BLaER1 (cell line): Measurements from ENCODE around the gene PHLPP2.
"Not testable (repeated sequence)": the region's sequence is repeated elsewhere in the genome, so short reads cannot be mapped to it uniquely, and the experiment has no call there.

Experiments
- H3K27ac ChIP-seq: shearing (Covaris generic); formaldehyde crosslinking; 2 replicates; pipeline ENCODE4 v1.8.1; 2022
- H3K27me3 ChIP-seq: shearing (Covaris generic); formaldehyde crosslinking; 2 replicates; pipeline ENCODE4 v1.8.1; 2022
- H3K36me3 ChIP-seq: shearing (Covaris generic); formaldehyde crosslinking; 2 replicates; pipeline ENCODE4 v1.8.1; 2022
- H3K4me1 ChIP-seq: shearing (Covaris generic); formaldehyde crosslinking; 2 replicates; pipeline ENCODE4 v1.8.1; 2022
- H3K4me2 ChIP-seq: shearing (Covaris generic); formaldehyde crosslinking; 2 replicates; pipeline ENCODE4 v1.8.1; 2022
- H3K4me3 ChIP-seq: shearing (Covaris generic); formaldehyde crosslinking; 2 replicates; pipeline ENCODE4 v1.8.1; 2022
- H3K9ac ChIP-seq: shearing (Covaris generic); formaldehyde crosslinking; 2 replicates; pipeline ENCODE4 v1.8.1; 2022
- H3K9me3 ChIP-seq: shearing (Covaris generic); formaldehyde crosslinking; 2 replicates; pipeline ENCODE4 v1.8.1; 2022
- H4K20me1 ChIP-seq: shearing (Covaris generic); formaldehyde crosslinking; 2 replicates; pipeline ENCODE4 v1.8.1; 2022
- Cebpa-rat ChIP-seq: shearing (Covaris generic); IDR thresholded peaks from 2 replicates; pipeline ENCODE4 v1.8.1; 2022

The PHLPP2 gene

GRCh38 chr16:71610447-71610846, 114.1 kb downstream of the PHLPP2 start:
- no peak overlapping the region for H3K4me3 ChIP-seq
- TF ChIP-seq Cebpa-rat = no peak

GRCh38 chr16:71609066-71609465, 115.4 kb downstream of the PHLPP2 start:
- Histone ChIP-seq H3K9me3 (no peaks in the 10 kb centered on the region), H3K9ac (no peak overlapping the region), H3K36me3 (no peaks in the 10 kb centered on the region), H4K20me1 (no peaks in the 10 kb centered on the region), H3K27ac (no peak overlapping the region), H3K4me1 (no peaks in the 10 kb centered on the region), H3K4me3 (no peak overlapping the region), H3K4me2 (no peak overlapping the region), H3K27me3 (no peaks in the 10 kb centered on the region)
- no peak for TF ChIP-seq Cebpa-rat

More at GRCh38 chr16:71610447-71610846, 114.1 kb downstream of the PHLPP2 start:
- Histone ChIP-seq H3K27ac (no peak overlapping the region), H3K4me1 (no peaks in the 10 kb centered on the region), H3K4me2 (peak overlapping the region; percentile 37), H3K9me3 (no peaks in the 10 kb centered on the region), H3K9ac (no peak overlapping the region), H3K36me3 (no peaks in the 10 kb centered on the region), H3K27me3 (no peaks in the 10 kb centered on the region), H4K20me1 (no peaks in the 10 kb centered on the region)

DNA sequence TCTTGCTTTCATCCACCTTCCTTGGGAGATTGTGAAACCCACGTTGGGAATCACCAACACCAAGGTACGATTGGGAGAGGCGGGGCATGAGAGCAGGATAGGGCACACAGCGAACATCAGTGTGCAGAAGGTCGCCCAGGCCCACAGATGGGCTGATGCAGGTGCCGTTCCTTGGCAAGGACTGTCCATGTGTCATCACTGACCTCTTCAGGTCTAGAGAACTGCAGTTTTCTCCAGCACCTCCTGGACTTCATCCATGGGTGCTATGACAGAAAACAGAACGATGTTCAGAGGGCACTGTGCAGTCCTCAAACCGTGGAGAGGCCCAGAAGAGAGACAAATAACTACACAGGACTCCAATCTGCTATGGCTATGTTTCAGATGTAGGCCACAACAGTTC, 123.7 kb downstream of the PHLPP2 start:
- H3K4me3 ChIP-seq = no peak overlapping the region
- H3K36me3 ChIP-seq = no peaks in the 10 kb centered on the region
- no peaks in the 10 kb centered on the region for H3K4me1 ChIP-seq
- TF ChIP-seq Cebpa-rat = no peak
- H3K4me2 ChIP-seq = no peak overlapping the region
- H3K27ac ChIP-seq = no peak overlapping the region
- no peaks in the 10 kb centered on the region for H4K20me1 ChIP-seq
- H3K9me3 ChIP-seq = no peaks in the 10 kb centered on the region
- H3K27me3 ChIP-seq = no peaks in the 10 kb centered on the region
- H3K9ac ChIP-seq = no peak overlapping the region

DNA sequence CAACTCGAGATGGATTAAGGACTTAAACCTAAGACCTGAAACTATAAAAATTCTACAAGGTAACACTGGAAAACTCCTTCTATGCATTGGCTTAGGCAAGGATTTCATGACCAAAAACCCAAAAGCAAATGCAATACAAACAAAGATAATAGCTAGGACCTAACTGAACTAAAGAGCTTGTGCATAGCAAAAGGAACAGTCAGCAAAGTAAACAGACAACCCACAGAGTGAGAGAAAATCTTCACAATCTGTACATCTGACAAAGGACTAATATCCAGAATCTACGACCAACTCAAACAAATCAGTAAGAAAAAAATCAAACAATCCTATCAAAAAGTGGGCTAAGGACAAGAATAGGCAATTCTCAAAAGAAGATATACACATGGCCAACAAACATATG, 126.1 kb downstream of the PHLPP2 start:
- not testable (repeated sequence) for H3K4me2 ChIP-seq, H3K4me3 ChIP-seq, H3K27ac ChIP-seq, H3K4me1 ChIP-seq, H3K9ac ChIP-seq, H4K20me1 ChIP-seq, H3K27me3 ChIP-seq, H3K9me3 ChIP-seq, H3K36me3 ChIP-seq

DNA sequence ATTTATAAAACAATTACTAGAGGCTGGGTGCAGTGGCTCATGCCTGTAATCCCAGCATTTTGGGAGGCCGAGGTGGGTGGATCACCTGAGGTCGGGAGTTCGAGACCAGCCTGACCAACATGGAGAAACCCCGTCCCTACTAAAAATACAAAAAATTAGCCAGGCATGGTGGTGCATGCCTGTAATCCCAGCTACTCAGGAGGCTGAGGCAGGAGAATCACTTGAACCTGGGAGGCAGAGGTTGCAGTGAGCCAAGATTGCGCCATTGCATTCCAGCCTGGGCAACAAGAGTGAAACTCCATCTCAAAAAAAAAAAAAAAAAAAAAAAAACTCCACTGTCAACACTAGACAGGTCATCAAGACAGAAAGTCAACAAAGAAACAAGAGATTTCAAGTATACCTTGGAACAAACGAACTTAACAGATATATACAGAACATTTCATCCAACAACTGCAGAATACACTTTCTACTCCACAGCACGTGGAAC, 129.1 kb downstream of the PHLPP2 start:
- not testable (repeated sequence) for H3K4me3 ChIP-seq, H3K36me3 ChIP-seq, H3K9ac ChIP-seq, H3K4me2 ChIP-seq, H3K27me3 ChIP-seq, H4K20me1 ChIP-seq, H3K27ac ChIP-seq, H3K4me1 ChIP-seq, H3K9me3 ChIP-seq
